Measurements from ENCODE around the gene TM7SF2.

DNA sequence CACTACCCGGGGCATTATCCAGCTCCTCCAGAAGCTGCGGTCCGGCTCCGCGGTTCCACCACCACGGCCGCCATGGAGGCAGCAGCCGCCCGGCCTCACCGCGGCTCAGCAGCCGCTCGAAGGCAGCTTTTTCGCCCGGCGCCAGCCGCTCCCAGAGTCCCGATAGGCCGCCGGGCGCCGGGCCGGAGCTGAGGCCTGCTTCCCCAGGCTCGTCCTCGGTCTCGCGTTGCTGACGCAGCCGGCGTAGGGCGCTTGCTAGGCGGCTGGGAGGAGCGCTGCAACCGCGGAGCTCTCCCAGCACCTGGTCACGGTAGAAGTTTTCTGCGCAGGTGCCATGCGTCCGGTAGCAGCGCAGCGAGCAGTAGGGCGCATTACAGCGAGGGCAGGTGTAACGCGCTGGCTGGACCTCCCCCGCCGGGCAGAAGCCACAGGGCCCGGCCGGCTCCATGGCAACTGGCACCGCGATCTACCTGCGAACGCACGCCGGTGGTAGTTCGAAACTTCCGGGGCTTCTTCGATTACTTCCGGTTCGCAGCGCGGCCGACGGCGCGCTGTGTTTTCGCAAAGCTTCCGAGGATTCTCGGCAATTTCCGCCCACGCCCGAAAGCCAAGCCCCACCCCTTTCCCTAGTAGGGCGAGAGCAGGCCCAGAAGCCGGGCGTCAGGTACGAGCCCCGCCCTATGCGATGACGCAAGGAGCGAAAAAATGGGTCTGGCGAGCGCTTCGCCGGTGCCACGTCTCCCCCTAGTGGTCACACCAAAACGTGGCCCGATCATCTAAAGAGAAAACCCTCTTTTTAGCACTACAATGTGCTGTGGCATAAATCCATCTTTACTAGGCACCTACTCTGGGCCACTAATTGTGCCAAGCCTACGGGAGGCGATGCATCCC, 5.8 kb downstream of the TM7SF2 start, which contains the start of gene ZNHIT2:
- TF ChIP-seq CTCF (IDR thresholded peaks at IDR 0.05; ENCODE audit: low read depth, low read length) (peak; percentile 89), MAX (IDR thresholded peaks at IDR 0.05; ENCODE audit: low read depth, low read length) (peak; percentile 66), POLR2A (IDR thresholded peaks at IDR 0.05; ENCODE audit: extremely low read depth, insufficient read length) (peak; percentile 70), MYC (IDR thresholded peaks at IDR 0.05; ENCODE audit: low read depth, low read length) (peak; percentile 54; the same call in 1 of the 2 replicates)
